ENCODE measurements around the gene LETM1.

LETM1 gene

DNA sequence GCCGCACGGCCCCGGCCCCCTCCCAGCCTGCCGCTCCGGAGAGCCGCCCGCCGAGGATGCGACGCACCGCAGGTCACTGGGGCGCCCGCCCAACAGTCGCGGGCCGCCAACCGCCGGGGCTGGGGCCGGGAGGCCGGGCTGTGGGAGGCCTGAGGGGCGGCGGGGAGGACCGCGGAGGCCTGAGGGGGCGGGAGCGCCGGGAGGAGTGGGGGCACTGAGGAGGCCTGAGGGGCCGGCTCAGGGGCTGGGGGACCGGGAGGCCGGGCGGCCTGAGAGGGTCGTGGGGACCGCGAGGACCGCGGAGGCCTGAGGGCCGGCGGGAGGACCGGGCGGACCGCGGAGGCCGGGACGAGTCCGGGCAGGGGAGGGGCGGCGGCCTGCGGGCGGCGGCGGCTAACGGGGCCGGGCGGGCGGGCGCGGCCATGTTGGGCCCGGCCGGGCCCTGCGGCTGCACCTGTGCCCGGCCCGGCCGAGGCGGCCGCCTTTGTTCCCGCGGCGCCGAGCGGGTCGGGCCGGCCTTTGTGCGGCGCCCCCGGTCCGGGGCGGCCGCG, 15.6 kb upstream of the LETM1 start:
- no peak for DNase-seq (ENCODE audit: low spot score)
- ChIA-PET CTCF (no interaction called here), POLR2A (ENCODE audit: low non-redundant PET) (no interaction called here)
- TF ChIP-seq CTCF (conservative IDR thresholded peaks at IDR 0.05; ENCODE audit: low read depth), result no peak
- peak overlapping the region; percentile 99 for H3K27ac ChIP-seq

DNA sequence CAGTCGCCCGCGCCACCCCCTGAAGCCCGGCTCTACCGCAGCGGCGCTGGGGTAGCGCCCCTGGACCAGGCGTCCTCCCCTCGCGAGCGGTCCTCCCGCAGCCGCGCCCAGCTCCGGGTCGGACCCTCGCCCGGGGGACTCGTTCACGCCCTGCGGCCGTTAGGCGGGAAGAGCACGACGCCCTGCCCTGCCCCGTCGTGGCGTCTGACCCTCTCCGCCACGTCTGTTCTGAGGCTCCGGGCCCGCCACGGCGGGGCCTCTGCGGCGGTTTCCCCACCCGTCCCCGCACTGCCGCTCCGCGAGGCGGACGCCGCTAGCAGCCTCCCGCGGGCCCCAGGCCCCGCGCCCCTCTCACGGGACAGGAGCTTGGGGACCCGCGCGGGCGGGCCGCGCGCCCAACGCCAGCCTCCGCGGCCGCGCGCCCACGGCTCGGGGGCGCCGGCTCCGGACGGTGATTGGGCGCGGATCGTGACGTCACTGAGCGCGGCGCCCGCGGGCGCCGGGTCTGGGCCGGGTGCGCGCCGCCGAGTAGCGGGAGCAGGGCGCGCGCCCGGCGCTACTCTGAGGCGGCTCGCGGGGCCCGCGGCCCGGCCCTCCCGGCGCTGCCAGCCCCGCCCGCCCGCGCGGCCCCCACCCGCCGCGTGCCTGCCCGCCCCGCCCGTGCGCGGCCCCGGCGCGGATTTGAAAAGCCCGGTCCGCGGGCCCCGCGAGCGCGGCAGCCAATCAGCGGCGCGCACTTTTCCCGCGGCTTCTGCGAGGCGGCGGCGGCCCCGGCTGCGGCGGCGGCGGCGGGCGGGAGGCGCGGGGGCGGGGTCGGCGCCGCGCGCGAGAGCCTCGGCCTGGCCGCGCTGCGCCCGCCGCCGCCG, 14.9 kb upstream of the LETM1 start, which contains the start of gene NSD2:
Gene NSD2 (plus strand): TSS at position 816 of the 866 bp plus-strand sequence. CDS start 29,262 bp downstream, outside the sequence.
- peak within 1 kb of the TSS; percentile 99 for H3K27ac ChIP-seq
- no peak for TF ChIP-seq CTCF (conservative IDR thresholded peaks at IDR 0.05; ENCODE audit: low read depth)
- peak; percentile 91 for DNase-seq (ENCODE audit: low spot score)
- ChIA-PET POLR2A (ENCODE audit: low non-redundant PET) (no interaction called here), CTCF (interaction anchor here (0.6 kb wide), 1 partner anchor 53 kb away, joined by 3 read pairs; no protein-coding TSS in a partner anchor)

GRCh38 chr4:1870328-1870577, 14.3 kb upstream of the LETM1 start:
- peak overlapping the region; percentile 99 for H3K27ac ChIP-seq
- no peak for TF ChIP-seq CTCF (conservative IDR thresholded peaks at IDR 0.05; ENCODE audit: low read depth)
- CTCF ChIA-PET, result interaction anchor here (0.5 to 0.7 kb wide), 2 partner anchors 17 to 40 kb away, joined by 3 read pairs; no protein-coding TSS in a partner anchor
- DNase-seq (ENCODE audit: low spot score), result peak; percentile 63
- POLR2A ChIA-PET (ENCODE audit: low non-redundant PET), result no interaction called here

DNA sequence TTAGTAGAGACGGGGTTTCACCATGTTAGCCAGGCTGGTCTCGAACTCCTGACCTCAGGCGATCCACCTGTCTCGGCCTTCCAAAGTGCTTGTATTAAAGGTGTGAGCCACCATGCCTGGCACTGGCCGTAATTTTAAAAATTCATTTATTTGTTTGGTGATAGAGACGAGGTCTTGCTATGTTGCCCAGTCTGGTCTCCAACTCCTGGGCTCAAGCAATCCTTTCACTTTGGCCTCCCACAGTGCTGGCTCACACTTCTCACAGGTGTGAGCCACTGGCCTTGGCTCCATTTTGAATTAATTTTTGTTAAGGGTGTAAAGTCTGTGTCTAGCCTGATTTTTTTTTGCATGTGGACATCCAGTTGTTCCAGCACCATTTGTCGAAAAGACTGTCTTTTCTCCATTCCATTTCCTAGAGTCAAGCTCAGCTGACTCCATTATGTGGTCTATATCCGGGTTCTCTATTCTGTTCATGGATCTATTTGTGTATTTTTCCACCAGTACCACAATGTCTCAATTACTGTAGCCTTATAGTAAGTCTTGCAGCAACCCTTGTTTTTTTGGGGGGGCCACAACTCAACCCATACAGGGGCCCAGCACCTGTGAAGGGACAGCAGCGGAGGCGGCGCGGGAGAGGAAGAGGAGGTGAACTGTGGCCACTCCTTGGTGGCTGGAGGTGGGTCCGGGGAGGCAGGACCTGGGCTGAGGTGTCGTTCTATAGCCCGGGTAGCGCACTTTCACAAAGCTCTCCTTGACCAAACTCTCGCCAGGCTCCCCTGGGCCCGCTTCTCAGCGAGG, 13.8 kb upstream of the LETM1 start:
- ChIA-PET CTCF (interaction anchor here (0.5 to 0.7 kb wide), 2 partner anchors 16 to 41 kb away, joined by 3 read pairs; no protein-coding TSS in a partner anchor), POLR2A (ENCODE audit: low non-redundant PET) (no interaction called here)
- DNase-seq (ENCODE audit: low spot score), result no peak
- TF ChIP-seq CTCF (conservative IDR thresholded peaks at IDR 0.05; ENCODE audit: low read depth), result no peak
- peak overlapping the region; percentile 99 for H3K27ac ChIP-seq

- POLR2A ChIA-PET (ENCODE audit: low non-redundant PET), result no interaction called here
- peak overlapping the region; percentile 99 for H3K27ac ChIP-seq
- CTCF ChIA-PET, result no interaction called here
- no peak for TF ChIP-seq CTCF (conservative IDR thresholded peaks at IDR 0.05; ENCODE audit: low read depth)
- no peak for DNase-seq (ENCODE audit: low spot score)
These were observed 13.0 kb upstream of the LETM1 start for GRCh38 chr4:1868912-1869311.

DNA sequence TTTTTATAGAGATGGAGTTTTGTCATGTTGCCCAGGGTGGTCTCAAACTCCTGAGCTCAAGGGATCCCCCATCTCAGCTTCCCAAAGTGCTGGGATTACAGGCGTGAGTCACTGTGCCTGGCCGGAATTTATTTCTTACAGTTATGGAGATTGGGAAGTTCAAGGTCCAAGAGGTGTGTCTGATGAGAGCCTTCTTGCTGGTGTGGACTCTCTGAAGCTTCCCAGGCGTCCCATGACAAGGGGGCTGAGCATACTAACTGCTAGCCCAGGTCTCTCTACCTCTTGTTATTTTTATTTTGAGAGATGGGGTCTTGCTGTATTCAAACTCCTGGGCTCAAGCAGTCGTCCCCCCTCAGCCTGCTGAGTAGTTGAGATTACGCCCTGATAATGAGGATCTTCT, 12.3 kb upstream of the LETM1 start:
- ChIA-PET CTCF (no interaction called here), POLR2A (ENCODE audit: low non-redundant PET) (no interaction called here)
- DNase-seq (ENCODE audit: low spot score), result no peak
- H3K27ac ChIP-seq, result no peak overlapping the region
- no peak for TF ChIP-seq CTCF (conservative IDR thresholded peaks at IDR 0.05; ENCODE audit: low read depth)

Data from RWPE1 (cell line).